Peyer's patch (tissue), 4 donors: ENCODE measurements around the gene DCP1A.

Source experiments
- POLR2A ChIP-seq, 2 donors: fragments of 450-650 bp; IDR thresholded peaks; one replicate each; pipeline ENCODE4 v1.5.1; 2017; ENCODE audit warnings: antibody characterized with exemption in 2 of 2, mild to moderate bottlenecking in 2 of 2, moderate library complexity in 2 of 2
- TF ChIP-seq, protein P1 (sequence below), 6 experiments: fragments of 450-650 bp in 4 of 6; fragments of 200-600 bp in 2 of 6; sonication (generic) in 1 of 6; IDR thresholded peaks; one replicate each; pipeline ENCODE4 v1.5.1; 2017 to 2019; ENCODE audit warnings: antibody characterized with exemption in 6 of 6, mild to moderate bottlenecking in 3 of 6, moderate library complexity in 1 of 6

DNA sequence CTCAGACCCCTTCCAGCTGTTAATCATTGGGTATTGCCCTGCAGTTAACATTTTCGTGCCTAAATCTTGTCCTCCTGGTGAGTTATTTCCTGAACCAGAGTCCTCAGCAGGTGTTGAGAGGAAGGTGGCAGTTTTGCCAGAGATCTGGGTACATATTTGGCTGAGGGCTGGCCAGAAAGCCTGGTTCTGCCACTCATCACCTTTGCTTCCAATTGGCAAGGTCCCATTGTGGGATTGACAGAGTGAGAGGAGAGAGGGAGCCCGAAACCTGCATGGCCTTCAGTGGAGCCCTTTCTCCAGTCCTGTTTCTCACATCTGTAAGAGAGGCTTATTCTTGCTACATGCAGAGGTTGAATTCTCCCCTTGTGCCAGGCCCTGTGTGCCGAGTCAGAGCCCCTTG lies 82.6 kb downstream of the DCP1A start:
- TF ChIP-seq, protein P1, sequence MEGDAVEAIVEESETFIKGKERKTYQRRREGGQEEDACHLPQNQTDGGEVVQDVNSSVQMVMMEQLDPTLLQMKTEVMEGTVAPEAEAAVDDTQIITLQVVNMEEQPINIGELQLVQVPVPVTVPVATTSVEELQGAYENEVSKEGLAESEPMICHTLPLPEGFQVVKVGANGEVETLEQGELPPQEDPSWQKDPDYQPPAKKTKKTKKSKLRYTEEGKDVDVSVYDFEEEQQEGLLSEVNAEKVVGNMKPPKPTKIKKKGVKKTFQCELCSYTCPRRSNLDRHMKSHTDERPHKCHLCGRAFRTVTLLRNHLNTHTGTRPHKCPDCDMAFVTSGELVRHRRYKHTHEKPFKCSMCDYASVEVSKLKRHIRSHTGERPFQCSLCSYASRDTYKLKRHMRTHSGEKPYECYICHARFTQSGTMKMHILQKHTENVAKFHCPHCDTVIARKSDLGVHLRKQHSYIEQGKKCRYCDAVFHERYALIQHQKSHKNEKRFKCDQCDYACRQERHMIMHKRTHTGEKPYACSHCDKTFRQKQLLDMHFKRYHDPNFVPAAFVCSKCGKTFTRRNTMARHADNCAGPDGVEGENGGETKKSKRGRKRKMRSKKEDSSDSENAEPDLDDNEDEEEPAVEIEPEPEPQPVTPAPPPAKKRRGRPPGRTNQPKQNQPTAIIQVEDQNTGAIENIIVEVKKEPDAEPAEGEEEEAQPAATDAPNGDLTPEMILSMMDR (IDR thresholded peaks at IDR 0.05), result no peak
- no peak for TF ChIP-seq POLR2A (IDR thresholded peaks at IDR 0.05)
